ENCODE measurements around the gene SBNO2.

SBNO2 gene

DNA sequence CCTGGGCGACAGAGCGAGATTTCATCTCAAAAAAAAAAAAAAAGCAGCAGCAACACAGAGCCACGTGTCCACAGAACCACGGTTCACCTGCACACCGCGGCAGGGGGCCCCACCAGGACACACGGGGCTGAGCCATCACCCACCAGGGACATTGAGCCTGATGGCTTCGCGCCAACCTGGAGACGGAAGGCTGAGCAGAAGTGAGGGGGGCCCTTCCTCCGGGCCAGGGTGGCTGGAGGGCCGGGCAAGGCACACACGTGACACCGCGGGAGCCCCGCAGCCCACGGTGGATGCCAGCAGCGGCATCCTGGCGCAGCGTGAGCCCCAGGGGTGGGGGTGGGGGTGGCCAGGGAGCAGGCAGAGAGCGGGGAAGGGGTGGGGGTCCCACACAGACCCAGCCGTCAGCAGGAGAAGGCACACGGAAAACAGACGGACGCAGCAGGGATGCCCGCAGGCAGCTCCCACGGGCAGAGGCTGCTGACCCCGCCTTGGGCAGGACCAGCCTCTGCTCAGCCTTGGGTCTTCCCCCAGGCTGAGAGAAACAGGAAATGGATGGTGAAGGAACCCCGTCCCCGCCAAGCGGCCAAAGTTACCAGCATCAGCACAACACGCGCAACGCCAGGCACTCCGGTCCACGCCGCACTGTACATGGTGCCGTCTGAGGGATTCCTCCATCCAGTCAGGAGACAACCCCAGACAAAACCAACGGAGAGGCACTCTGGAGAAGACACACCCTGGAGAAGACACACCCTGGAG lies 33.6 kb downstream of the SBNO2 start:
- TF ChIP-seq RARB (CRISPR knock-in tag; IDR thresholded peaks at IDR 0.05), result no peak
- TF ChIP-seq ISL1 (CRISPR knock-in tag; IDR thresholded peaks at IDR 0.05), result no peak
- TF ChIP-seq, protein P1, sequence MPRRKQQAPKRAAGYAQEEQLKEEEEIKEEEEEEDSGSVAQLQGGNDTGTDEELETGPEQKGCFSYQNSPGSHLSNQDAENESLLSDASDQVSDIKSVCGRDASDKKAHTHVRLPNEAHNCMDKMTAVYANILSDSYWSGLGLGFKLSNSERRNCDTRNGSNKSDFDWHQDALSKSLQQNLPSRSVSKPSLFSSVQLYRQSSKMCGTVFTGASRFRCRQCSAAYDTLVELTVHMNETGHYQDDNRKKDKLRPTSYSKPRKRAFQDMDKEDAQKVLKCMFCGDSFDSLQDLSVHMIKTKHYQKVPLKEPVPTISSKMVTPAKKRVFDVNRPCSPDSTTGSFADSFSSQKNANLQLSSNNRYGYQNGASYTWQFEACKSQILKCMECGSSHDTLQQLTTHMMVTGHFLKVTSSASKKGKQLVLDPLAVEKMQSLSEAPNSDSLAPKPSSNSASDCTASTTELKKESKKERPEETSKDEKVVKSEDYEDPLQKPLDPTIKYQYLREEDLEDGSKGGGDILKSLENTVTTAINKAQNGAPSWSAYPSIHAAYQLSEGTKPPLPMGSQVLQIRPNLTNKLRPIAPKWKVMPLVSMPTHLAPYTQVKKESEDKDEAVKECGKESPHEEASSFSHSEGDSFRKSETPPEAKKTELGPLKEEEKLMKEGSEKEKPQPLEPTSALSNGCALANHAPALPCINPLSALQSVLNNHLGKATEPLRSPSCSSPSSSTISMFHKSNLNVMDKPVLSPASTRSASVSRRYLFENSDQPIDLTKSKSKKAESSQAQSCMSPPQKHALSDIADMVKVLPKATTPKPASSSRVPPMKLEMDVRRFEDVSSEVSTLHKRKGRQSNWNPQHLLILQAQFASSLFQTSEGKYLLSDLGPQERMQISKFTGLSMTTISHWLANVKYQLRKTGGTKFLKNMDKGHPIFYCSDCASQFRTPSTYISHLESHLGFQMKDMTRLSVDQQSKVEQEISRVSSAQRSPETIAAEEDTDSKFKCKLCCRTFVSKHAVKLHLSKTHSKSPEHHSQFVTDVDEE (CRISPR knock-in tag; IDR thresholded peaks at IDR 0.05), result no peak
- no peak for TF ChIP-seq ARNTL (CRISPR knock-in tag; IDR thresholded peaks at IDR 0.05; ENCODE audit: borderline replicate concordance, low read depth)
- TF ChIP-seq ZNF70 (CRISPR knock-in tag; IDR thresholded peaks at IDR 0.05), result no peak
- no peak for TF ChIP-seq PPARA (CRISPR knock-in tag; IDR thresholded peaks at IDR 0.05; ENCODE audit: borderline replicate concordance)
- no peak for TF ChIP-seq TOX (CRISPR knock-in tag; IDR thresholded peaks at IDR 0.05; ENCODE audit: borderline replicate concordance)
- no peak for TF ChIP-seq TCF4 (CRISPR knock-in tag; IDR thresholded peaks at IDR 0.05; ENCODE audit: borderline replicate concordance)
- TF ChIP-seq, protein P2, sequence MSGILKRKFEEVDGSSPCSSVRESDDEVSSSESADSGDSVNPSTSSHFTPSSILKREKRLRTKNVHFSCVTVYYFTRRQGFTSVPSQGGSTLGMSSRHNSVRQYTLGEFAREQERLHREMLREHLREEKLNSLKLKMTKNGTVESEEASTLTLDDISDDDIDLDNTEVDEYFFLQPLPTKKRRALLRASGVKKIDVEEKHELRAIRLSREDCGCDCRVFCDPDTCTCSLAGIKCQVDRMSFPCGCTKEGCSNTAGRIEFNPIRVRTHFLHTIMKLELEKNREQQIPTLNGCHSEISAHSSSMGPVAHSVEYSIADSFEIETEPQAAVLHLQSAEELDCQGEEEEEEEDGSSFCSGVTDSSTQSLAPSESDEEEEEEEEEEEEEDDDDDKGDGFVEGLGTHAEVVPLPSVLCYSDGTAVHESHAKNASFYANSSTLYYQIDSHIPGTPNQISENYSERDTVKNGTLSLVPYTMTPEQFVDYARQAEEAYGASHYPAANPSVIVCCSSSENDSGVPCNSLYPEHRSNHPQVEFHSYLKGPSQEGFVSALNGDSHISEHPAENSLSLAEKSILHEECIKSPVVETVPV (CRISPR knock-in tag; IDR thresholded peaks at IDR 0.05), result no peak
- no peak for TF ChIP-seq ZC3H10 (CRISPR knock-in tag; IDR thresholded peaks at IDR 0.05)
- TF ChIP-seq BACH2 (CRISPR knock-in tag; IDR thresholded peaks at IDR 0.05; ENCODE audit: borderline replicate concordance), result no peak
- TF ChIP-seq, protein P3, sequence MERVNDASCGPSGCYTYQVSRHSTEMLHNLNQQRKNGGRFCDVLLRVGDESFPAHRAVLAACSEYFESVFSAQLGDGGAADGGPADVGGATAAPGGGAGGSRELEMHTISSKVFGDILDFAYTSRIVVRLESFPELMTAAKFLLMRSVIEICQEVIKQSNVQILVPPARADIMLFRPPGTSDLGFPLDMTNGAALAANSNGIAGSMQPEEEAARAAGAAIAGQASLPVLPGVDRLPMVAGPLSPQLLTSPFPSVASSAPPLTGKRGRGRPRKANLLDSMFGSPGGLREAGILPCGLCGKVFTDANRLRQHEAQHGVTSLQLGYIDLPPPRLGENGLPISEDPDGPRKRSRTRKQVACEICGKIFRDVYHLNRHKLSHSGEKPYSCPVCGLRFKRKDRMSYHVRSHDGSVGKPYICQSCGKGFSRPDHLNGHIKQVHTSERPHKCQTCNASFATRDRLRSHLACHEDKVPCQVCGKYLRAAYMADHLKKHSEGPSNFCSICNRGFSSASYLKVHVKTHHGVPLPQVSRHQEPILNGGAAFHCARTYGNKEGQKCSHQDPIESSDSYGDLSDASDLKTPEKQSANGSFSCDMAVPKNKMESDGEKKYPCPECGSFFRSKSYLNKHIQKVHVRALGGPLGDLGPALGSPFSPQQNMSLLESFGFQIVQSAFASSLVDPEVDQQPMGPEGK (CRISPR knock-in tag; IDR thresholded peaks at IDR 0.05; ENCODE audit: borderline replicate concordance), result no peak
- TF ChIP-seq SNAI2 (CRISPR knock-in tag; IDR thresholded peaks at IDR 0.05), result no peak
- TF ChIP-seq, protein P4, sequence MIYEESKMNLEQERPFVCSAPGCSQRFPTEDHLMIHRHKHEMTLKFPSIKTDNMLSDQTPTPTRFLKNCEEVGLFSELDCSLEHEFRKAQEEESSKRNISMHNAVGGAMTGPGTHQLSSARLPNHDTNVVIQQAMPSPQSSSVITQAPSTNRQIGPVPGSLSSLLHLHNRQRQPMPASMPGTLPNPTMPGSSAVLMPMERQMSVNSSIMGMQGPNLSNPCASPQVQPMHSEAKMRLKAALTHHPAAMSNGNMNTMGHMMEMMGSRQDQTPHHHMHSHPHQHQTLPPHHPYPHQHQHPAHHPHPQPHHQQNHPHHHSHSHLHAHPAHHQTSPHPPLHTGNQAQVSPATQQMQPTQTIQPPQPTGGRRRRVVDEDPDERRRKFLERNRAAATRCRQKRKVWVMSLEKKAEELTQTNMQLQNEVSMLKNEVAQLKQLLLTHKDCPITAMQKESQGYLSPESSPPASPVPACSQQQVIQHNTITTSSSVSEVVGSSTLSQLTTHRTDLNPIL (CRISPR knock-in tag; IDR thresholded peaks at IDR 0.05; ENCODE audit: low read depth), result no peak
- ATAC-seq, result no peak

DNA sequence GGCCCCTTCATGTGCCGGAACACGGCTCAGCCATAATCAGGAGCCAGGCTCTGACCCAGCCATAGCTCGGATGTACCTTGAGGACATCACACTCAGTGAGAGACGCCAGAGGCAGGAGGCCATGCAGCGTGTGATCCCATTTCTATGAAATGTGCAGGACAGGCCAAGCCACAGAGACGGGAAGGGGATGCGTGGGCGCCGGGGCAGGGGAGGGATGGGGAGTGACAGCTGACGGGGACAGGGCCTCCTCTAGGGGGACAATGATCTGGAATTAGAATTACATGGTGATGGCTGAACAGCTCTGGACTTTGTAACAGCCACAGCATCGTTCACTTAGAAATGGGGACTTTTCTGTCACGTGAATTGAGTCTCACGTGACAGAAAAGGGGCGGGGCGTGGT lies 34.9 kb downstream of the SBNO2 start:
- no peak for ATAC-seq
- TF ChIP-seq PPARA (CRISPR knock-in tag; IDR thresholded peaks at IDR 0.05; ENCODE audit: borderline replicate concordance), result no peak
- TF ChIP-seq, protein P2 (CRISPR knock-in tag; IDR thresholded peaks at IDR 0.05), result no peak
- no peak for TF ChIP-seq CSDC2 (CRISPR knock-in tag; IDR thresholded peaks at IDR 0.05)
- no peak for TF ChIP-seq ZNF565 (CRISPR knock-in tag; conservative IDR thresholded peaks at IDR 0.05; ENCODE audit: low read depth)
- no peak for TF ChIP-seq ZNF70 (CRISPR knock-in tag; IDR thresholded peaks at IDR 0.05)
- TF ChIP-seq, protein P1 (CRISPR knock-in tag; IDR thresholded peaks at IDR 0.05), result no peak
- TF ChIP-seq ZNF8 (CRISPR knock-in tag; IDR thresholded peaks at IDR 0.05), result no peak
- TF ChIP-seq ZFP30 (CRISPR knock-in tag; IDR thresholded peaks at IDR 0.05), result no peak
- TF ChIP-seq ARNTL (CRISPR knock-in tag; IDR thresholded peaks at IDR 0.05; ENCODE audit: borderline replicate concordance, low read depth), result no peak
- no peak for TF ChIP-seq OSR1 (CRISPR knock-in tag; IDR thresholded peaks at IDR 0.05)
- TF ChIP-seq ISL1 (CRISPR knock-in tag; IDR thresholded peaks at IDR 0.05), result no peak
- TF ChIP-seq RARB (CRISPR knock-in tag; IDR thresholded peaks at IDR 0.05), result no peak
- no peak for TF ChIP-seq SNAI2 (CRISPR knock-in tag; IDR thresholded peaks at IDR 0.05)
- TF ChIP-seq TOX (CRISPR knock-in tag; IDR thresholded peaks at IDR 0.05; ENCODE audit: borderline replicate concordance), result no peak
- TF ChIP-seq, protein P5, sequence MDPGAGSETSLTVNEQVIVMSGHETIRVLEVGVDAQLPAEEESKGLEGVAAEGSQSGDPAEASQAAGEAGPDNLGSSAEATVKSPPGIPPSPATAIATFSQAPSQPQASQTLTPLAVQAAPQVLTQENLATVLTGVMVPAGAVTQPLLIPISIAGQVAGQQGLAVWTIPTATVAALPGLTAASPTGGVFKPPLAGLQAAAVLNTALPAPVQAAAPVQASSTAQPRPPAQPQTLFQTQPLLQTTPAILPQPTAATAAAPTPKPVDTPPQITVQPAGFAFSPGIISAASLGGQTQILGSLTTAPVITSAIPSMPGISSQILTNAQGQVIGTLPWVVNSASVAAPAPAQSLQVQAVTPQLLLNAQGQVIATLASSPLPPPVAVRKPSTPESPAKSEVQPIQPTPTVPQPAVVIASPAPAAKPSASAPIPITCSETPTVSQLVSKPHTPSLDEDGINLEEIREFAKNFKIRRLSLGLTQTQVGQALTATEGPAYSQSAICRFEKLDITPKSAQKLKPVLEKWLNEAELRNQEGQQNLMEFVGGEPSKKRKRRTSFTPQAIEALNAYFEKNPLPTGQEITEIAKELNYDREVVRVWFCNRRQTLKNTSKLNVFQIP (CRISPR knock-in tag; IDR thresholded peaks at IDR 0.05; ENCODE audit: borderline replicate concordance, low read depth), result no peak
- TF ChIP-seq ESRRG (CRISPR knock-in tag; IDR thresholded peaks at IDR 0.05), result no peak
- no peak for TF ChIP-seq ZC3H10 (CRISPR knock-in tag; IDR thresholded peaks at IDR 0.05)
- TF ChIP-seq, protein P3 (CRISPR knock-in tag; IDR thresholded peaks at IDR 0.05; ENCODE audit: borderline replicate concordance), result no peak
